C4-2B (cell line): ENCODE results near the gene ALKAL2.
"Not testable (repeated sequence)": the region's sequence is repeated elsewhere in the genome, so short reads cannot be mapped to it uniquely, and the experiment has no call there.

Source experiments
- H3K27ac ChIP-seq: fragments of 450-650 bp; 2 replicates; pipeline ENCODE4 v1.5.1; 2017
- CTCF ChIP-seq: fragments of 450-650 bp; conservative IDR thresholded peaks from 2 replicates; pipeline ENCODE4 v1.5.1; 2017; ENCODE audit warnings: mild to moderate bottlenecking
- ZFX ChIP-seq: fragments of 450-650 bp; IDR thresholded peaks from 2 replicates; pipeline ENCODE4 v1.6.1; 2017

Gene ALKAL2

GRCh38 chr2:319059-319600, 31.2 kb upstream of the ALKAL2 start:
- no peak overlapping the region for H3K27ac ChIP-seq
- no peak for TF ChIP-seq ZFX
- no peak for TF ChIP-seq CTCF

DNA sequence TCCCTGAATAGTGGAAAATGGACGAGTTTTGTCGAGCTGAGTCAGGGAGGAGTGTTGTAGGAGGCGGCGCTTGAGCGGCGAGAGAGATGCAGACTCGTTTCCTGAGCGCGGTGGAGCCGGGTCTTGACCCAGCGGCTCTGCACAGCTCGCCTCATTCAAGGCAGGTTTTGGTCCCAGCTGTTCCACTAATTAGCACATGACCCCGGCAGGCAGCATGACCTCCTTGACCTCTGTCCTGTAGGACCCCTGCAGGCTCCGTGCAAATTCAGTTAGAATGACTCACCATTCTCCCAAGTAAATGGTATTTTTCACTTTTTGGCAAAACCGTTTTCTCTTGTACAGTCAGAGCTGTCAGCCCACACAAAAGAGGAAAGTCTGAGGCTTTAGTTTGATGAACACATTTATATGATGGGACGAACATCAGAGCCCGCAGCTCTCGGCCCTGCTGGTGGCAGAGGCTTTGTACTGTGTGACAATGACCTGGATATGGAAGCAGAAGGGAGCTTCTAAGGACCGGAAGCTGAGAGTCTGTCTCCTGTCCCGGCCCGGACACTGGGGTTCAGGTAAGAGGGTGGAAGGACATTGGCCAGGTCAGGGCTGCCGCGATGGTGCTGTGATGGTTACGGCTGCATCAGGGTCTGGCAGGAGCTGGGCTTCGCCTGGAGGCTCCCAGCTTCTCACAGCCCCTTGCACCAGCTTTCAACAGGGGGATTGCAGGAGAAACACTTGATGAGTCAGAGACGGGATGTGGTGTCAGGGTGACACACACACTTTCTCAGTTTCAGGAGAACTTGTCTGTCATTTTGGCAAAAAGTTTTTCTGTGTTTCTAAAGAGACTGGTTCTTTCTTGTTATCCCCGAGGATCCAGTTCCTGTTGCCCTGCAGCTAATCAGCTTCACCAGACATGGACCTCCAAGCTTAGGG, 29.9 kb upstream of the ALKAL2 start:
- no peak overlapping the region for H3K27ac ChIP-seq
- no peak for TF ChIP-seq CTCF
- TF ChIP-seq ZFX: no peak

DNA sequence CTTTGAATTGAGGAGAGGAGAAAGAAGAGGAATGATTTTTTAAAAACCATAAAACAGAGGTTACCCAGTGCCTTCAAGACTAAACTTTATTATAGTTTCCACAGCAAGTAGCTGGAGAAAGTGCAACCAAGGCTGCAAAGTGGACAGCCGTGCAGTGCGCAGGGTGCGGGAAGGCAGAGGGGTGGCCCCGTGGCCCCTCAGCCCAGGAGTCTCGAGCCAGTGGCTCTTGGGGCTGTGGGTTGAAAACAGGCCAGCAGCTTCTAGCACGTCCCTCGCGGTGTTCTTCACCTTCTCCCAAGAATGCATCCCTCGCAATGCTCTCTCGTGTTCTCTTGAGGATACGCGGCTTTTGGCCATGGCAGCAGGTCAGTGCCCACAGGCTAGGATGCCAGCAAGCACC, 28.5 kb upstream of the ALKAL2 start:
- no peak overlapping the region for H3K27ac ChIP-seq
- no peak for TF ChIP-seq ZFX
- no peak for TF ChIP-seq CTCF

GRCh38 chr2:315925-316324, 28.0 kb upstream of the ALKAL2 start:
- not testable (repeated sequence) for H3K27ac ChIP-seq

- no peak for TF ChIP-seq CTCF
- TF ChIP-seq ZFX: no peak
These were observed 26.9 kb upstream of the ALKAL2 start for GRCh38 chr2:314561-315336.

DNA sequence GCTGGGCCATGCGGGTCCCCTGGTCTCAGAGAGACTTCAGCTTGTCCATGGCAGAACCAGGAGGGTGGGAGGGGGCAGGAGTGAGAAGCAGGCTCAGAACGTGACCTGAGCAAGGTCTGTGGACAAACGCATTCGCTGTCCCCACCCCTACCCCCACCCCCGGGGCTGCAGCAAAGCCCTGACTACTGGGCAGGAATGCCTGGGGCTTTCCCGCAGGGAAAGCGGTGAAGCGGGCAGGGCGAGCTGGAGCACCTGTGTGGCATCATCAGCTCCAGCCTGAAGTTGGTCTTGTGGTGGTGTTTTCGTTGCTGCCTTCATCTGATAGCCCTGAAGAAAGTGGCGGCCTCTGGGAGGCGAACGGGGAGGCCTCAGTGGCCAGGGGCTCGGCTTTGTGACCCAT, 26.1 kb upstream of the ALKAL2 start:
- TF ChIP-seq ZFX: no peak
- no peak for TF ChIP-seq CTCF
- no peak overlapping the region for H3K27ac ChIP-seq

More at GRCh38 chr2:314561-315336, 26.9 kb upstream of the ALKAL2 start:
- no peak overlapping the region for H3K27ac ChIP-seq

- TF ChIP-seq ZFX (no peak), CTCF (no peak)
- H3K27ac ChIP-seq: no peak overlapping the region
These were observed 23.1 kb upstream of the ALKAL2 start for GRCh38 chr2:310994-311393.
